H7 (cell line): ENCODE results near the gene SLC46A2. TPM values are rescaled to one million over a fixed set of nuclear protein-coding genes. Genes with fewer than 3 reads are reported as not detected.

ENCODE experiments used
- DNase-seq: peaks from one replicate; pipeline ENCODE4 v3.0.0; 2012
- H3K27me3 ChIP-seq: 2 replicates; pipeline ENCODE4 v1.6.0; 2011; ENCODE audit warnings: mild to moderate bottlenecking, low read length; ENCODE audit not compliant: control insufficient read depth, insufficient read depth
- H3K36me3 ChIP-seq: replicated peaks from 2 replicates; pipeline ENCODE4 v1.5.1; 2011; ENCODE audit warnings: low read length; ENCODE audit not compliant: control insufficient read depth, insufficient read depth
- H3K4me3 ChIP-seq: 2 replicates; pipeline ENCODE4 v1.5.1; 2011; ENCODE audit warnings: low read depth, mild to moderate bottlenecking, control low read depth, low read length, moderate library complexity; ENCODE audit not compliant: insufficient read depth
- total RNA-seq: library from RNA; depleted of rRNA; stranded (reverse); fragments of >200 nt; shearing (Covaris generic); gene quantifications from 2 replicates; pipeline ENCODE4 v1.2.3, GENCODE V29; 2014

The SLC46A2 gene
- total RNA-seq, 1 experiment from 2014 or later = not detected

DNA sequence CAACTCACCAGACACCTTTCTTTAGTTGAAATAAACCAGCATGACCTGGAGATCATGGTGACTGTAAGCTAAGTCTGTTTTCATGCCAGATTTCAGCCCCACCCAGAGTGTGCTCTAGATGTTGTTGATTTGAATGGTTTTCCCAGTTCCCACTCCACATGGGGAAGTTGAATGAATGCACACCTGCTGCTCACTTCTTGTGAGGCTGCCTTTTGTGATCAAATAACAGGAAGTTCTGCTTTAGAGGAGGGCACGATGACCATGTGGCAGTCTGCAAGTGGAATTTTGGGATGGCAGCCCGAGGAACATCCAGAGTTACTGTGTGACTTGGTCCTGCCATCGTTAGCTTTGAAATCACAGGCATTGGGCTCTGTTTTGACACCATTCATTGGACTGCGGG, 18.7 kb downstream of the SLC46A2 start:
- Histone ChIP-seq H3K4me3 (no peak overlapping the region), H3K27me3 (no peaks in the 10 kb centered on the region), H3K36me3 (peaks cover 1% of the 10 kb centered on the region)
- no peak for DNase-seq

GRCh38 chr9:112870556-112870955, 20.1 kb downstream of the SLC46A2 start:
- Histone ChIP-seq H3K4me3 (no peak overlapping the region), H3K27me3 (no peaks in the 10 kb centered on the region)
- DNase-seq = no peak

DNA sequence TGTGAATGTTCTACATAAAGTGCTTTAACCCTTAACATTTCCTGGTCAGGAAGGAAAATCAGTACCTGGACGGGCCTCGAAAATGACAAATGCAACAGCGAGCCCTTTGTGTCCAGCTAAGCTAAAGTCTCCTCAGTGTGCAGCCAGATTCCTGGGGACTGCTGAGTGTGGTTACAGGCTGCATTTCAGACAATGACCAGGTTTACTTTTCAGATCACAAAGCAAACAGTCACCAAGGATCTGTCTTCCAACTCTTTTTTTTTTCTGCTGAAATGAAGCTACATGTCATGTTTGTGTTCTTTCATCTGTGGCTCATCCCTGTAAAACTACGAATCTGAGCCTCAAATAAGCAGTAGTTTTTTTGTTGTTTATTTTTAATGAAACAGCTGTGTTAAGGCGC, 20.8 kb downstream of the SLC46A2 start:
- H3K4me3 ChIP-seq = no peak overlapping the region
- peaks cover 1% of the 10 kb centered on the region for H3K36me3 ChIP-seq
- H3K27me3 ChIP-seq = no peaks in the 10 kb centered on the region
- no peak for DNase-seq

More at GRCh38 chr9:112870556-112870955, 20.1 kb downstream of the SLC46A2 start:
- H3K36me3 ChIP-seq = peaks cover 1% of the 10 kb centered on the region

GRCh38 chr9:112869041-112869529, 21.6 kb downstream of the SLC46A2 start:
- H3K4me3 ChIP-seq = no peak overlapping the region
- no peak for DNase-seq
- no peaks in the 10 kb centered on the region for H3K27me3 ChIP-seq
- H3K36me3 ChIP-seq = peaks cover 1% of the 10 kb centered on the region

DNA sequence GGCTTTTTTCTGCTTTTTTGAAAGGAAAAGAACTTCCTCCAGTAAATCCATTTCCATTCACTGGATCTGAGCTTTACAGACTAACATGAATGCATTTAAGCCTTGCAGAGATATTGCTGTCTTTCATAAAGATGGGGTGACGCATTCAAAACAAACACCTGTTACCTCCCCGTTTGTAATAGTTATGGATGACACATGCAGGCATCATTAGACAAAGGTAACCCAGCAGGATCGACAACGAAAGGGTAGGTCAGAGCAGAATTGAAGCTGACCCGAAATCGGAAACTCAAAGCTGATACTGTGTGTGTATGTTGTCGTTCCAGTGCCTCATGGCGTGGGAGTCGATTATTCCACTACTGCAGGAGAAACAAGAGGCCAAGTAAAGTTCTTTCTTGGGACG, 22.2 kb downstream of the SLC46A2 start:
- H3K27me3 ChIP-seq = no peaks in the 10 kb centered on the region
- H3K4me3 ChIP-seq = no peak overlapping the region
- H3K36me3 ChIP-seq = peaks cover 1% of the 10 kb centered on the region
- no peak for DNase-seq

DNA sequence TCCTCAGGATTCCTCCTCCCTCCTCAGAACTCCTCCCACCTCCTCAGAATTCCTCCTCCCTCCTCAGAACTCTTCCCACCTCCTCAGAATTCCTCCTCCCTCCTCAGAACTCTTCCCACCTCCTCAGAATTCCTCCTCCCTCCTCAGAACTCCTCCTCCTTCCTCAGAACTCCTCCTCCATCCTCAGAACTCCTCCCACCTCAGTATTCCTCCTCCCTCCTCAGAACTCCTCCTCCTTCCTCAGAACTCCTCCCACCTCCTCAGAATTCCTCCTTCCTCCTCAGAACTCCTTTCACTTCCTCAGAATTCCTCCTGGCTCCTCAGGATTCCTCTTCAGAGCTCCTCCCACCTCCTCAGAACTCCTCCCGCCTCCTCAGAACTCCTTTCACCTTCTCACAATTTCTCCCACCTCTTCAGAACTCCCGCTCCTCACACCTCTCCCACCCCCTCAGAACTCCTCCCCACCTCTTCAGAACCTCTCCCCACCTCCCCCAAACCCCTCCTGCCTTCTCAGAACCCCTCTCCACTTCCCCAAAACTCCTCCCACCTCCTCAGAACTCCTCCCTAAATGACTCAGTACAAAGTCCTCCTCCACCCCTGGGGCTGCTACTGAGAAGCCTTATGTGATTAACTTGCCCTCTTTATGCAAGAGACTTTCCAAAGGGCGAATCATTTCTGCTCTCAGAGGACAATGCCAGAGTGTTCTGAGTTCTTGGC, 23.2 kb downstream of the SLC46A2 start:
- H3K36me3 ChIP-seq = peaks cover 1% of the 10 kb centered on the region
- no peak overlapping the region for H3K4me3 ChIP-seq
- H3K27me3 ChIP-seq = no peaks in the 10 kb centered on the region
- no peak for DNase-seq

GRCh38 chr9:112866662-112867274, 23.9 kb downstream of the SLC46A2 start:
- Histone ChIP-seq H3K36me3 (peaks cover 1% of the 10 kb centered on the region), H3K4me3 (no peak overlapping the region), H3K27me3 (no peaks in the 10 kb centered on the region)
- DNase-seq = peak; percentile 66

DNA sequence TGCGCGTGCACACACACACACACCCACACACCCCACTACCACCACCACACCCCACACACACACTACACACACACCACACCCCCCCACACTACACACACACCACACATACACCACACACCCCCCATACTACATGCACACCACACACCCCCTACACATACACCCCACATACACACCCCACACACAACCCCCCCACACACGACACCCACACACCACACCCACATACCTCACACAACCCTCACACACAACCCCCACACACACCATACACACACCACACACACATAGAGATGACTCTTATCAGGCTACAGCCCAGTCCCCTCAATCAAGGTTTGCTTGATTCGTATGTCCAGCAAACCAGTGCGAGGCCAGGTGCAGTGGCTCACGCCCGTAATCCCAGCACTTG, 25.7 kb downstream of the SLC46A2 start:
- H3K4me3 ChIP-seq = no peak overlapping the region
- H3K36me3 ChIP-seq = peaks cover 1% of the 10 kb centered on the region
- no peak for DNase-seq
- no peaks in the 10 kb centered on the region for H3K27me3 ChIP-seq

- Histone ChIP-seq H3K27me3 (no peaks in the 10 kb centered on the region), H3K4me3 (no peak overlapping the region), H3K36me3 (peaks cover 1% of the 10 kb centered on the region)
- no peak for DNase-seq
These were observed 26.3 kb downstream of the SLC46A2 start for GRCh38 chr9:112864403-112864802.

- no peaks in the 10 kb centered on the region; the same call in 1 of the 2 replicates for H3K36me3 ChIP-seq
- DNase-seq = no peak
- no peaks in the 10 kb centered on the region for H3K27me3 ChIP-seq
- H3K4me3 ChIP-seq = no peak overlapping the region
These were observed 26.9 kb downstream of the SLC46A2 start for GRCh38 chr9:112863746-112864145.

DNA sequence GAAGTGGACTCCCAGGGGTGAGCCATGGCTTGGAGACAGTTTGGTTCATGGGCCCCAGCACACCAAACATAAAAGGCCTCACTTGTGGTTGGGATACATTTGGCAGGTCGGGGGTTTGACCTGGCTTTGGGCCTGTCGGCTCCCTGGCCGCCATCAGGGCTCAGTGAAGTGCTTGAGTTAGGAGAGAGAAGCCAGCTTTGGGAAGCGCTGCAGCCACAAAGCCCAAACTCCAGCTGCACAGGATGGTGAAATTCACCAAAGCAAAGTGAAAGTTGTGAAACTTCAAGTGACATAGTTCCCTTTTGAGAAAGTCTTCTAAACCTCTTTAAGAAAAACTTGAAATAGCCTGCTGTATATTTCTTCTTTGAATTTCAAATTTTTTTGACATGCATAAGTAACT, 27.5 kb downstream of the SLC46A2 start:
- Histone ChIP-seq H3K36me3 (no peaks in the 10 kb centered on the region), H3K4me3 (no peak overlapping the region)
- DNase-seq = no peak

GRCh38 chr9:112861638-112862555, 28.8 kb downstream of the SLC46A2 start:
- Histone ChIP-seq H3K36me3 (no peaks in the 10 kb centered on the region), H3K4me3 (no peak overlapping the region), H3K27me3 (no peaks in the 10 kb centered on the region)
- no peak for DNase-seq

More for the DNA sequence above, 27.5 kb downstream of the SLC46A2 start:
- no peaks in the 10 kb centered on the region for H3K27me3 ChIP-seq

DNA sequence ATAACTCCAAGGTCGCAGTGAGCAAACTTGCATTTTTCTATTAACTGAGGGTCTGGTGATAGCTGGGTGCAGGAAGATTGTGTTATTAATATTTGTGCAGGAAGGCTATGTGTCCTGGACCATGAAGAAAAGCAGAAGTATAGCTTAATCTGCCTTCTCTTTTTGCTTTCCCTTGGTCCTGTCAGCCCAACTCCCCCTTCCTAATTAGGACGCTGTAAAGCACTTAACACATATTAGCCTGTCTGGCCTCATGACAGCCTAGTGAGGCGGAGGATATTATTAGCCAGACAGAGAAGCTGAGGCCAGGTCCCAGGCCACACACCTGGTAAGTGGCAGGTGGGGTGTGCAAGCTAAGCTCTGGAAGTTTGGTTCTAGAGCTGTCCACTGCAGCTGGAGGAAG, 29.5 kb downstream of the SLC46A2 start:
- Histone ChIP-seq H3K4me3 (no peak overlapping the region), H3K36me3 (no peaks in the 10 kb centered on the region), H3K27me3 (no peaks in the 10 kb centered on the region)
- DNase-seq = no peak

DNA sequence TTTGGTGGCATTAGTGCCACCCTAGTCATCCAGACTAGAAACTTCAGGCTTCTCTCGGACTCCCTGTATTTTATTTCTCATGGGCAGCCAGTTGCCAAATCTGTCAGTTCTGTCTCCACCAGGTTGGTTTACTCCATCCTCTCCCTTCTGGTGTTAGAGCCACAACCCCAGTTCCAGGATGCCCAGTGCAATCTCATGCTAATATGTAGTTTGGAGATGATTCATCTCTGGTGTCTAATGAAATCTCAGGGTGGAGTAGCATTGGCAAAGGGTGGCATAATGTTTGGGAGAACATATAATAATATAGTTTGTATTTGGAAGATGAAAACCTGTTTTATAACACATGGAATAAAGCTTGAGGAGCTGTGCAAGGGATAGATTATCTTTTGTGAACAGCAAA, 30.2 kb downstream of the SLC46A2 start:
- DNase-seq = no peak
- no peak overlapping the region for H3K4me3 ChIP-seq

More for the DNA sequence above, 30.2 kb downstream of the SLC46A2 start:
- Histone ChIP-seq H3K36me3 (no peaks in the 10 kb centered on the region), H3K27me3 (no peaks in the 10 kb centered on the region)
